Measurements from ENCODE around the gene GNG8.

GNG8 gene

DNA sequence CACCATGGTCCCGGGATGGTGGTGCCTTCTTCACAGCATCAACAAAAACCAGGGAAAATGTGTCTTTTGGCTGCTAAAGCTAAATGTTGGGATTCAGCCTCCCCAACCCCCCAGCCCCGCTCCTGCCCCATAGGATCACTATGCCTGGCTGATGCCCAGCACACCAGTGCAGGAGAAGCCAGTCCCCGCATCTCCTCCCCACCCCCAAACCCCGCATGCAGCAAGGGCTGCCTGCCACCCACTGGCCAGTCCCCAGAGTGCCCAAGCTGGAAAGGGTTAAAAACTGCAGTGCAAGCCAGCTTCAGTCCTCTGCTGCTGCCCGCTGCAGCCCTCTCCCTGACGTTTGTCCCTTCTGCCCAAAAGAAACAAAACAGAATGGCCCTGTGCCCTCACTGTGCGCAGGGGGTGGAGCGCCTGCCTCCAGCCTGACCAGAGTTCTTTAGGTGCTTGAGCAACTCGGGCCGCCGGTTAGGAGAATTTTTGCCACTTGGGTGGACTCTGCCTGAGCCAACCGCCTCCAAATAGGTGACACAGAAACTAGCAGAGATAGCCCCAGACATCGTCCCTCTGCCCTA lies 31.1 kb downstream of the GNG8 start:
- DNase-seq (ENCODE audit: low read depth), result no peak
- in situ Hi-C loops (cut with HindIII; ENCODE audit: low sequenced_read_pairs), result no loop called here
- H3K4me3 ChIP-seq (ENCODE audit: low read depth, low read length), result no peak overlapping the region
- TF ChIP-seq CTCF (IDR thresholded peaks at IDR 0.05; ENCODE audit: low read depth, low read length, missing control alignments), result no peak

DNA sequence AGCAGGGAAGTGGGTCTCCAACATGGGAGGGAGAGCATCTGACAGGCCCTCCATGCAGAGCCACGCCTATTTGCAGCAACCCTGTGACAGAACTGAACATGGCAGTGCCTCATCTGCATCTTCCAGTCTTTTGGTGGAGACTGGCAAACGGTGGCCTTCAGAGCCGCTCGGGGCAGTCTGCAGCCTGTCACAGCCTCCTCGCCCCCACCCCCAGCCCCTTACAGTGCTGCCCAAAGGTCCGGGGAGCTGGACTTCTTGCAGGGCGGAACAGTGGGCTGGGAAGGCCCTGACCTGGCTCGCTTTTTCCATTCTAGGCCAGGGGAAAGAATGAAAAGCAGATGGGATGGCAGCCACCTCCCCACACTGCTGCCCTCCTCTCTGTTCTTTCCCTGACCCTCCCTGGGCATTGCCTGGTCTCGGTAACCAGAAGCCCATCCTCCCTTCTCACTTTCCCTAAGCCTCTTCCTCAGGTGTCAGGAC lies 32.2 kb downstream of the GNG8 start:
- in situ Hi-C loops (cut with HindIII; ENCODE audit: low sequenced_read_pairs), result no loop called here
- no peak for TF ChIP-seq CTCF (IDR thresholded peaks at IDR 0.05; ENCODE audit: low read depth, low read length, missing control alignments)
- H3K4me3 ChIP-seq (ENCODE audit: low read depth, low read length), result peak overlapping the region; percentile 100
- DNase-seq (ENCODE audit: low read depth), result no peak

- H3K4me3 ChIP-seq (ENCODE audit: low read depth, low read length), result peak overlapping the region; percentile 100
- no peak for DNase-seq (ENCODE audit: low read depth)
- in situ Hi-C loops (cut with HindIII; ENCODE audit: low sequenced_read_pairs), result no loop called here
- no peak for TF ChIP-seq CTCF (IDR thresholded peaks at IDR 0.05; ENCODE audit: low read depth, low read length, missing control alignments)
Measured at GRCh38 chr19:46603195-46603637, 32.8 kb downstream of the GNG8 start.

DNA sequence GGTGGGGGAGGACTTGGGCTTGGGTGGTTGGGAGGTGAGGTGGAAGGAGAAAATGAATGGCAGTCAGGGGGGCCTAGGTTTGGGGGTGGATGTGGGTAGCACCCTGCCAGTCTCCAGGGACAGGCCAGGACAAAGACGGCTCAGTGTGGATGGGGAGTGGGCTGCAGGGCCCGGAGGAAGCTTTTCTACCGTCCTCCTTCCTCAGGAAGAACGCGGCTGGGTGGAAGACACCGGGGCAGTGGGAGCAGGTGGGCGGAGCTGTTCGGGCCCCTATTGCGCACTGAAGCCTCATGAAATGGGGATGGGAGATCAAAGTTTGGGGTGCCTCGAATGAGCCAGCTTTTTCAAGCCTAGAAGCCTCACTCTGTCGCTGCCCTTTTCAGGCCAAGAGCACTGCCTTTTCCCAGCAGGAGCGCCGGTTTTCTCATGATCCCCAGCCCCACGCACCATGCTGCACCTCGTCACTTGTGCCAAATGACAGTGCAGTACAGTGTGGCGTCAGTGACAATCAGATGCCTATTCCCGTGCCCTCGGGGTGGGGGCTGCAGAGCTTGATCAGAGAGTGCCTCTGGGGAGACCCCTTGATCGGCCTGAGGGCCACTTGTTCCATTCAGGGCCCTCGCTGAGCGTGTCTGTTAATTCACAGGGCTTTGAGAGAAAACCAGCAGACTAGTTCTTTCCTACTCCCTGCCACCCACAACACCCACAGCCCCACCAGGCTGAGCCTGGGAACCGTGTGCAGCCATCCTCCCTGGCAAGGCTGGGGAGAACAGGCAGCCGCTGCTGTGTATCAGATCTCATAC lies 33.4 kb downstream of the GNG8 start:
- H3K4me3 ChIP-seq (ENCODE audit: low read depth, low read length), result peak overlapping the region; percentile 100
- no peak for TF ChIP-seq CTCF (IDR thresholded peaks at IDR 0.05; ENCODE audit: low read depth, low read length, missing control alignments)
- no peak for DNase-seq (ENCODE audit: low read depth)
- in situ Hi-C loops (cut with HindIII; ENCODE audit: low sequenced_read_pairs), result no loop called here

- no peak for DNase-seq (ENCODE audit: low read depth)
- in situ Hi-C loops (cut with HindIII; ENCODE audit: low sequenced_read_pairs), result no loop called here
- no peak for TF ChIP-seq CTCF (IDR thresholded peaks at IDR 0.05; ENCODE audit: low read depth, low read length, missing control alignments)
- H3K4me3 ChIP-seq (ENCODE audit: low read depth, low read length), result peak within 1 kb of the TSS; percentile 100
Measured at GRCh38 chr19:46601318-46602224, 34.4 kb downstream of the GNG8 start, which contains the start of gene CALM3. CALM3 (plus strand) TSS chr19:46601330; CDS start chr19:46601435, 105 bp downstream.

All from astrocyte of the cerebellum (primary cell).